ENCODE results near the gene SLC44A4. TPM values are rescaled to one million over a fixed set of nuclear protein-coding genes. Genes with fewer than 3 reads are reported as not detected.
"Not testable (repeated sequence)": the region's sequence is repeated elsewhere in the genome, so short reads cannot be mapped to it uniquely, and the experiment has no call there.

Gene SLC44A4
- total RNA-seq, 1 donor from 2014 or later, result not detected

- FAIRE-seq (no peak), DNase-seq (ENCODE audit: low spot score in 2 of 2) (no peak)
Observed at GRCh38 chr6:31836047-31836473, 42.7 kb downstream of the SLC44A4 start.

- DNase-seq (ENCODE audit: low spot score in 2 of 2) (peak; percentile 76 to 81), FAIRE-seq (no peak)
Observed at GRCh38 chr6:31834367-31835250, 44.2 kb downstream of the SLC44A4 start.

- DNase-seq (ENCODE audit: low spot score in 2 of 2) (no peak), FAIRE-seq (no peak)
Observed at GRCh38 chr6:31831350-31832215, 47.2 kb downstream of the SLC44A4 start.

- no peak for DNase-seq (ENCODE audit: low spot score in 2 of 2)
- no peak for FAIRE-seq
Observed at GRCh38 chr6:31830886-31831335, 47.9 kb downstream of the SLC44A4 start.

GRCh38 chr6:31829633-31830283 is 49.0 kb downstream of the SLC44A4 start:
- peak; percentile 6 for FAIRE-seq
- DNase-seq (ENCODE audit: low spot score in 2 of 2), result no peak

GRCh38 chr6:31827286-31828079 is 51.3 kb downstream of the SLC44A4 start, which contains the start of gene HSPA1B:
Gene HSPA1B, plus strand, starts transcription at chr6:31827738. Its CDS starts 213 bp downstream, at chr6:31827951.
- DNase-seq (ENCODE audit: low spot score in 2 of 2) (peak; percentile 83 to 92), FAIRE-seq (peak; percentile 92)

GRCh38 chr6:31826793-31827285 is 52.0 kb downstream of the SLC44A4 start:
- FAIRE-seq, result no peak

GRCh38 chr6:31825553-31825952 is 53.2 kb downstream of the SLC44A4 start:
- DNase-seq (ENCODE audit: low spot score in 2 of 2), result no peak
- FAIRE-seq, result no peak

More at GRCh38 chr6:31826793-31827285, 52.0 kb downstream of the SLC44A4 start:
- DNase-seq (ENCODE audit: low spot score in 2 of 2), result peak in 1 of 2 donors; percentile 44

GRCh38 chr6:31823592-31824196 is 55.1 kb downstream of the SLC44A4 start:
- FAIRE-seq; DNase-seq (ENCODE audit: low spot score in 2 of 2): not testable (repeated sequence)

GRCh38 chr6:31822036-31822821 is 56.6 kb downstream of the SLC44A4 start:
- peak in 1 of 2 donors; percentile 59 for DNase-seq (ENCODE audit: low spot score in 2 of 2)
- FAIRE-seq, result no peak

- FAIRE-seq (no peak), DNase-seq (ENCODE audit: low spot score in 2 of 2) (no peak)
Observed at GRCh38 chr6:31821301-31822035, 57.3 kb downstream of the SLC44A4 start.

- FAIRE-seq; DNase-seq (ENCODE audit: low spot score in 2 of 2): not testable (repeated sequence)
Observed at GRCh38 chr6:31820399-31820798, 58.4 kb downstream of the SLC44A4 start.

GRCh38 chr6:31819871-31820299 is 58.9 kb downstream of the SLC44A4 start:
- FAIRE-seq (no peak), DNase-seq (ENCODE audit: low spot score in 2 of 2) (no peak)

GRCh38 chr6:31817929-31818511 is 60.8 kb downstream of the SLC44A4 start:
- not testable (repeated sequence) for FAIRE-seq; DNase-seq (ENCODE audit: low spot score in 2 of 2)

GRCh38 chr6:31817133-31817928 is 61.5 kb downstream of the SLC44A4 start:
- not testable (repeated sequence) for DNase-seq (ENCODE audit: low spot score in 2 of 2); FAIRE-seq
